Urinary bladder (tissue), 4 donors: ENCODE data around the gene ADGRD1. TPM values are rescaled to one million over a fixed set of nuclear protein-coding genes. Genes with fewer than 3 reads are reported as not detected.

Experiments
- DNase-seq: peaks from one replicate; pipeline ENCODE4 v3.0.0-alpha.2; 2015; ENCODE audit errors: extremely low spot score
- H3K27ac ChIP-seq: one replicate; pipeline ENCODE4 v1.5.1; 2013; ENCODE audit warnings: low read depth, mild to moderate bottlenecking, moderate library complexity
- H3K36me3 ChIP-seq: one replicate; pipeline ENCODE4 v1.6.1; 2013; ENCODE audit warnings: mild to moderate bottlenecking, moderate library complexity; ENCODE audit not compliant: insufficient read depth
- H3K4me1 ChIP-seq: one replicate; pipeline ENCODE4 v1.6.1; 2013; ENCODE audit warnings: mild to moderate bottlenecking, moderate library complexity; ENCODE audit not compliant: insufficient read depth
- H3K4me3 ChIP-seq: one replicate; pipeline ENCODE4 v1.5.1; 2013; ENCODE audit warnings: low read depth, low read length
- WGBS: extraction: QIAGEN DNeasy Blood & Tissue Kit; methylation state at CpG from one replicate; pipeline ENCODE4 v1.1.7; 2013; 5-methylcytosine and 5-hydroxymethylcytosine counted together
- polyA plus RNA-seq: library from polyadenylated mRNA; stranded (reverse); fragments of 200-250 nt; gene quantifications from one replicate; pipeline ENCODE4 v1.2.3, GENCODE V29; 2013
- total RNA-seq: library from RNA; depleted of rRNA; stranded (reverse); fragments of >200 nt; gene quantifications from one replicate; pipeline ENCODE4 v1.2.3, GENCODE V29; 2014
- donor health status: healthy with polysubstance abuse.
- donor health status: healthy.

ADGRD1 gene
- total and polyA plus RNA-seq, 2 donors, result 60.1 to 62.3 TPM

DNA sequence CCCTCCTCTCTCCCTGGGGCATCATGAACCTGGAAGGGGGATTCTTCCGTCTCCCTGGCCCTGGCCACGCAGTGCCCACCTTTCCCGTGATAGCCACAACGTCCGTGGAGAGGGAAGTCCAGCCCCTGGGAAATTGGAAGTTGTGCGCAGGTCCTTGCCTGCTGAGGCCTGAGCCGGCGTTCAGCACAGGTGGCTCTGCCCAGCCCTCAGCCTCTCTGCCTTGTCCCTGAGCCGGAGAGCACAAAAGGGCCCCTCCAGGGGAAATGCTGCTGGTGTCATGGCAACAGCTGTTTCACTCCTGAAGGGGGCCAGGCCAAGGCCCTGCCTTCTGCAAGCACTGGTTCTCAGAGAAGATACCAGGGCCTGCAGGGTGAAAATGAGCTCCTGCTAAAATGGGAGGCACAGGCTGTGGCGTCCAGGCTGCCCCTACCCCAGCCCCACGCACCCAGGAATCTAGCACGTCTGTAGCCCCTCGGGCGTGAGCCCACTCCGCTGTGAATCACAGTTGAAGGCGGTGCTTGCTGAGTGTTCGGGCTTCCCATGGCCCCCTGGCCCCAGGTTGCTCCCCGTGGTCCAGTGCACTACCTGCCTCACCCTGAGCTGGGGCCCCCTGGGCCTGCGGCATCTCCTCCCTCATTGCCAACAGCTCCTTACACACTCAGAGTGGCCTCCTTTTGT, 149.4 kb downstream of the ADGRD1 start:
- H3K36me3 ChIP-seq, result no peaks in the 10 kb centered on the region
- H3K27ac ChIP-seq, result no peak overlapping the region
- H3K4me3 ChIP-seq, result no peak overlapping the region
- WGBS, result 86% methylated on average over 19 of the region's 19 CpGs
- no peaks in the 10 kb centered on the region for H3K4me1 ChIP-seq
- no peak for DNase-seq

DNA sequence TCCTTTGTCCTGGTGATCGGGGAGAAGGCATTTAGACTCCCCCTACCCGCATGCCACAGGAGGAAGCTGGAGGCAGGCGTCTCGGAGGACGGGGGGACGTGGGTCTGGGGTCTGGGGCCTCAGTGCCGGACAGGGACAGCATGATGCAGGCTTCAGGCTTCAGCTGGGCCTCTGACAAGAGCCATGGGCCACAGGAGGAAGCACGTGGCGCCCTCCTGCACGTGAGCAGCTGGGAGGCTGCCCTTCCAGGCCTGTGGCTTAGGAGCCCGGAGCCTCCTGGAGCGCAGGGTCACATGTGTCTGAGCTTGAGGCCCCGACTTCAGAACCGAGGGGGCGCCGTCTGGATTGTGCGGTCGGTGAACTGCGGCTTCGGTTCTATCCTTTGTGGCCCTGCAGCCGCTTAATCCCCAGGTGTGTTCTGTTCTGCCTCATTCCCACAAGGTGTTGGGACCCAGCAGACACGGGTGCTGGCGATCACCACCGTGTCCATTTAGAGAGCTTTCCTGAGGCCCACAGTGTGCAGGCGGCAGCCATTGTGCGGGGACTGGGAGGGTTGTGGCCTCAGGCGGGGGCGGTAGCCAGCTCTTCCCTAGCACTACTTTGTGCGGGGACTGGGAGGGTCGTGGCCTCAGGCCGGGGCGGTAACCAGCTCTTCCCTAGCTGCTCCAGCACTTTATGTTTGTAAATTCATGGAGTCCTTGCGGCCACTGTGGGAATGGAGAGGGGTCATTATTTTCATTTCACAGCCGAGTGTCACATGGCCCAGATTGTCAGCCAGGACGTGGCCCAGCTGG, 150.2 kb downstream of the ADGRD1 start:
- 76% methylated on average over 35 of the region's 35 CpGs for WGBS
- no peak overlapping the region for H3K27ac ChIP-seq
- H3K4me1 ChIP-seq, result no peaks in the 10 kb centered on the region

DNA sequence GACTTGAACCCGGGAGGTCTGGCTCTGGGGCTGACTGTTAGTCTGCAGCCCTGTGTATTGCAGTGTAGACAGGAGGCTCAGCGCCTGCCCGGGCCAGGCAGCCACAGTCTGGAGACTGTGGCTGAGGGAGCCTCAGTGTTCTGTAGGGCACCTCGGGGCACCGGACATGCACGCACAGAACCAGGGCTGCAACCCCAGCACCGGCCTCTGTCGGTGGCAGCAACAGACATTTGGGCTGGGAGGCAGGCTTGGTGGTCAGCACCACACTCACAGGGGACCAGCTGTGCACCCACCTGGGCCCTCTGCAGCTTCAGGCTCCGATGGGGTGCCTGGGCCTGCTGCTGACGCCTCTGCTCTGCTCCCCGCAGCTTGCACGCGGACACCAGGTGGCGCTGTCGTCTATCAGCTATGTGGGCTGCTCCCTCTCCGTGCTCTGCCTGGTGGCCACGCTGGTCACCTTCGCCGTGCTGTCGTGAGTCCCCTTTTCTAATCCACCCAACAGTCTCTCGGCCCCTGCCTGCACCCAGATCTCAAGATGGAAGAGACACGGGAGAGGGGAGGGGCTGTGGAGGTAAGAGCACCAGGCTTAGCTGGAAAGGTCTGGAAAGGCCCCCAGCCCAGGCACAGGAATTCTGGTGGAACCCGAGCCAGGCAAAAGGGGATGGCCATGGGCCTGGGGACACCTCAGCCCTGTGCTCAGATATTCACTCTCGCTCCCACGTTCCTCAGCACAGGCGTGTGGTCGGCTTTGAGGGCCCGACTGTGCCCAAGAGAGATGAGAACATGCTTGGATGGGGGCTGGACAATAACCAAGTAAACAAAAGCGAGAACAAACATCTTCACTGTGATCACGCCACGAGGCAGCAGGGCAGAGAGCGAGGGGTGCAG, 151.0 kb downstream of the ADGRD1 start:
- Histone ChIP-seq H3K27ac (no peak overlapping the region), H3K4me1 (no peaks in the 10 kb centered on the region), H3K4me3 (no peak overlapping the region), H3K36me3 (no peaks in the 10 kb centered on the region)
- DNase-seq, result peak; percentile 48
- WGBS, result 34% methylated on average over 32 of the region's 32 CpGs

More for the DNA sequence above, 150.2 kb downstream of the ADGRD1 start:
- no peak for DNase-seq
- Histone ChIP-seq H3K4me3 (no peak overlapping the region), H3K36me3 (no peaks in the 10 kb centered on the region)

DNA sequence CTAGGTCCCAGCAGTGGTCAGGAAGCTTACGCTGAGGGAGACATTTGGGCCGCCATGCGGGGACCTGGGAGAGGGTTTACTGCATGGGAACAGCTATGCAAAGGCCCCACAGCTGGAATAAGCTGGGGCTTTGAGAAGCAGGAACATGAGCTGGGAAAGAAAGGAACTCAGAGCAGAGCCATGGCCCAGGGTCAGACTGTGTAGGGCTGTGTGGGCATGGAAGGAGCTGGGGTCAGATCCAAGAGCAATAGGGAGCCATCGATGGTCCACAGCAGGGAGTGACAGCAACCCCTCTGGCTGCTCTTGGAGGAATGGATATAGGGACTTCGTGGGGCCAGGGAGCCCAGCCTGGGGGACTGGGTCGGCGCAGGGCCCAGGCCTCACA, 151.6 kb downstream of the ADGRD1 start:
- no peak for DNase-seq
- no peaks in the 10 kb centered on the region for H3K36me3 ChIP-seq
- no peak overlapping the region for H3K4me3 ChIP-seq
- H3K4me1 ChIP-seq, result no peaks in the 10 kb centered on the region
- H3K27ac ChIP-seq, result no peak overlapping the region
- WGBS, result 92% methylated on average over 7 of the region's 7 CpGs

DNA sequence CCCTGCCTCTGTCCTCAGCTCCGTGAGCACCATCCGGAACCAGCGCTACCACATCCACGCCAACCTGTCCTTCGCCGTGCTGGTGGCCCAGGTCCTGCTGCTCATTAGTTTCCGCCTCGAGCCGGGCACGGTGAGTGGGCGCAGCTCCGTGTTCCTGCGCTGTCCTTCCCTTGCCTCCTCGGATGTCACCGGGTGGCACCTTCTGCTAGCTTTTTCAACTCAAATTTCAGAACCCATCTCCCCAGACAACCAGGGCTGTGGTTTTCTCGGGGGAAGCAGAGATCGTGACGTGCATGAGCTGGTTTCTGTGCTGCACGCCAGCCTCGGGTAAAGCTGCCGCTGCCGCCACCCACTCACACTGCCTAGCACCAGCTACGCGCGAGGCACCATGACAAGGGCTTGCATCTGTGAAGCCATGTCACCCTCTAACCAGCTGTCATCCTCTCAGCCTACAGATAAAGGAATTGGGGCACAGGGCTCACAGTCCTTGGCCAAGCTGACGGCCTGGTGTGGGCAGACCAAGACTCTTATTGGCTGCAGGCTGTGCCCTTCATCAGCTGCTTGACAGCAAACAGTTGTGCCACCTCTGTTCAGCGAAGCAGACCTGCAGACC, 152.1 kb downstream of the ADGRD1 start:
- no peak overlapping the region for H3K4me3 ChIP-seq
- no peak overlapping the region for H3K27ac ChIP-seq
- no peaks in the 10 kb centered on the region for H3K36me3 ChIP-seq
- DNase-seq, result no peak
- 91% methylated on average over 27 of the region's 27 CpGs for WGBS
- no peaks in the 10 kb centered on the region for H3K4me1 ChIP-seq

DNA sequence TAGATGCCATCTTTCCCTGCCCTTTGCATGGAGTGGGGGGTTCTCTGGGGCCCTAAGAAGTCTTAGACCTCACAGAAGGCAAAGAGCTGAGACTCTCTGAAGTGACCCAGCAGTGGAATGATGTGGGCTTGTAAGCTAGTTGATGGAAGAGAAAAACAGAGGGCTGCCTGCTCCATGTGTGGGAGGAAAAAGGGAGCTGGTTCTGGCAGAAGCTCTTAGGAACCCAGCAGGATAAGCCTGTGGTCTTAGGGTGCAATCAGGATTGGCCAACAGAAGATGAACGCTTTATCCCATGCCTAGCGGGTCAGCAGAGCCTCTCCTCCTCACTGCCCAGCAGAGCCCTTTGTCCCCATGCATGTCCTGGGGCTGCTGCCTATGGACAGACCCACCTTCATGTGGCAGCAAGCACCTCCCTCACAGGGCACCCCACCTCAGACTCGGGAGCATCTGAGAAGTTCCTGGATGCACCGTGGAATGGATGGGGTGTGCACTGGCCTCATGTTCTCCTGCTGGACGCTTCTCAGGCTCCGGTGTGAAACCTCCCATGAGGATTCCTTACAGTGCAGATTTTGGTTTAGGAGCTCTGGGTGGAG, 152.7 kb downstream of the ADGRD1 start:
- no peak for DNase-seq
- no peak overlapping the region for H3K27ac ChIP-seq
- no peaks in the 10 kb centered on the region for H3K4me1 ChIP-seq
- H3K4me3 ChIP-seq, result no peak overlapping the region
- H3K36me3 ChIP-seq, result no peaks in the 10 kb centered on the region
- 91% methylated on average over 6 of the region's 6 CpGs for WGBS

DNA sequence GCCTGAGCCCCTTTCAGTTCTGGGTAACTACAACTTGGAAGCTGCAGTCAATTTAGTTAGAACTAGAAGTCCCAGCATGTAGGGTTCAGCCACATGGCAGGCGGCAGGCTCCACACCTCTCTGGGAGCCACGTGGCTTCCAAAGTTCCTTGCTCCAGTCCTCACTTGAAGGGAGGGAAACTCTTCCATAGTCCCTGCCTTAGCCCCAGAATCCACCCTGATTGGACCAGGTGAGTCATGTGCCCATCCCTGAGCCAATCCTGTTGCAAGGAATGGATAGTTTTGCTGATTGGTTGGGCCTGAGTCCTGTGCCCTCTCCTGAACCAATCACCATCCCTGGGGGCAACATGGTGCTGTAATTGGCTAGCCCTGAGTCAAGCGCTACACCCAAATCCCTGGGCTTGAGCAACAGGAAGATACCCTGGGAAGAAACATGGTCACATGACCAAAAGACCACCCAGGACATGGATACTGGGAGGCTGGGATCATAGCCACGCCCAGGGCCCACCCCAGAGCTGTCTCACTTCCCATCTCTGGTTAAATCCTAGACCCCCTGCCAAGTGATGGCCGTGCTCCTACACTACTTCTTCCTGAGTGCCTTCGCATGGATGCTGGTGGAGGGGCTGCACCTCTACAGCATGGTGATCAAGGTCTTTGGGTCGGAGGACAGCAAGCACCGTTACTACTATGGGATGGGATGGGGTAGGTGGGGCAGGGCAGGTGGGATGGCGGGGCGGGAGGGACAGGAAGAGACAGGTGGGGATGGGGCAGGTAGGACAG, 154.7 kb downstream of the ADGRD1 start:
- Histone ChIP-seq H3K4me1 (no peaks in the 10 kb centered on the region), H3K4me3 (no peak overlapping the region), H3K27ac (no peak overlapping the region), H3K36me3 (no peaks in the 10 kb centered on the region)
- no peak for DNase-seq
- 95% methylated on average over 10 of the region's 10 CpGs for WGBS

DNA sequence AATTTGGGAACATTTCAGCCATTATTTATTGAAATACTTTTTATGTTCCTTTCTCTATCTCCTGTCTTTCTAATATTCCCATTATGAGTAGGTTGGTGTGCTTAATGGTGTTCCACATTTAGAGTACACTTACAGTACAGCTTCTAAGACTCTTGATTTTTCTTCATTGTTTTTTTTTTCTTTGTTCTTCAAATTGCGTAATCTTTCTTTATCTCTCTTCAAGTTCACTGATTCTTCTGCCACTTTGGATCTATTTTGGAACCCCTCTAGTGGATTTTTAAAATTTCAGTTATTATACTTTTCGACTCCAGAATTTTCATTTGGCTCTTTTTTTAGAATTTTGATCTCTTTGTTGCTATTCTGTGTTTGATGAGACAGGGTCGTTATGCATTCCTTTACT, 157.7 kb downstream of the ADGRD1 start:
- Histone ChIP-seq H3K27ac (no peak overlapping the region), H3K4me1 (no peaks in the 10 kb centered on the region), H3K36me3 (no peaks in the 10 kb centered on the region), H3K4me3 (no peak overlapping the region)
- 94% methylated on average over 3 of the region's 3 CpGs for WGBS
- DNase-seq, result no peak

DNA sequence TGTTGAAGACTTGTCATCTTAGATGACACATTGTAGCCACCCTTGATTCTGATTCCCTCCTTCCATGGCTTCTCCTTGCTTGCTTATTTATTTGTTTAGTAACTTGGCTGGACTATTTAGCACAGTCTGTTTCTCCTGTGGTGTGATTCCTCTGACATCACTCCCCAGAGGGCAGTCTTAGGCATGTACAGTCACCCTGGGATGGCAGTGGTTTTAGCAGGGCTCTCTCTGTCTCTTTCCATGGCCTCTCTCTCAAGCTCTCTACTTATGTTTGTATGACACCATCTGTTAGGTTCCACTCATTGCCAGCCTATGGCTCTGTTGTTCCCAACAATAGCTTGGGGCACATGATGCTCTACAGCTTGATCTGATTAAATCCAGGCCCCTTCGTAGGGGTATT, 158.3 kb downstream of the ADGRD1 start:
- 68% methylated on average over 1 of the region's 1 CpG for WGBS
- no peaks in the 10 kb centered on the region for H3K4me1 ChIP-seq
- H3K36me3 ChIP-seq, result no peaks in the 10 kb centered on the region
- no peak for DNase-seq
- H3K27ac ChIP-seq, result no peak overlapping the region
- H3K4me3 ChIP-seq, result no peak overlapping the region

DNA sequence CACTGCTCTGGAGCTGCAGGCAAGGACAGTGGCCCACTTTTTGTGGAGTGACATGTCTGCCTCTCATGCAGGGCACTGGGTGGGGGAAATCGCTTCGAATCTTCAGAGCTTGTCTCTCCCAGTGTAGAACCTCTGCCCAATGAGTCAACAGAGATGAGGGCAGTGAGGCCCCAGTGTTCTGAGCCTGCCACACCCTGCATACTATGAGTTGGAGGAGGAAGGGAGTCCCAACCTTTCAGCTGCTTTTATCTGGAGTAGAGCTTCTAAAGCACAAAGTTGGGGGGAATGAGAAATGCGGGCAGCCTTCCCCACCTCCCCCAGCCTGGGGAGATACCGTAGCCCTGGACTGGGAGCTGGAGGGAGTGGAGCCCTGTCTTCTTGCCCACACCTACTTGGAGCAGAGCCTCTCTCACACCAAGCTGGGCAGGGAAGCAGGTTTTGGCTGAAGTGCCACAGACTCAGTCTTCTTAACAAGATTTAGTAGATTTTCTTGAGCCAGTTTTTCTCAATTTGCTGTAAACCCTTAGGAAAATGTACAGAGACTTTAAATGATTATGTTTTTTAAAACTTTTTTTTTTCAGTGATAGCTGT, 159.1 kb downstream of the ADGRD1 start:
- no peak for DNase-seq
- 66% methylated on average over 4 of the region's 4 CpGs for WGBS
- H3K4me1 ChIP-seq, result no peaks in the 10 kb centered on the region

DNA sequence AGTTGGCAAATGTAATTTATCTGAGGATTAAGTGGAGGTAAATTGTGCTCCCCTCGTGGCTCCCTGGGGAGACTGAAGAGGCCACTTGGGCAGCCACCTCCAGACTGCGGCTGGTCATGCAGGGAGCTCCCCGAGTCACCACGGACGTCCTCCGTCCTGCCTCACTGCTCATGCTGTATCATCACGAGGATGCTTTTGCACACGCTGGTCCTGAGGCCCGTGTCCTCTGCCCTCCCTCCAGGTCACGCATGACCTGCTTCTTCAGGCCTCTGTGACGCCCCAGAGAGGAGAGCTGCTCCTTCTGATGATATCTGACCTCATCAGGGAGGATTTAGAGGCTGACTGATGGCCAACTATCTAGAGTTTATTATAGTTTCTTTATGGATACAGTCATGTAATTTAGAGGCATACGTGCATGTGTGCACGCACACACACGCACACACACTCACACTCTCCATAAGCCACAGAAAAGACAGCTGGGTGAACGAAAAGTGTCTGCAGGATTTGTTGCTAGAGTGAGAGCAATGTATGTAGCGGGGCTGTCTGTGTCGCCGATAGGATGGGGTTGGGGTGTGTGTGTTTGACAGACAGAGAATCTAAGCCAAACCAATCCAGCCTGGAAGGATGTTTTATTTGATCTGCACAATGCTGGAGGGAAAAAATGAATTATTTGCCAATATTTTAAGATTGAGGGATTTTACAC, 160.0 kb downstream of the ADGRD1 start:
- Histone ChIP-seq H3K4me3 (no peak overlapping the region), H3K36me3 (no peaks in the 10 kb centered on the region), H3K4me1 (no peaks in the 10 kb centered on the region), H3K27ac (no peak overlapping the region)
- 69% methylated on average over 18 of the region's 18 CpGs for whole genome bisulfite sequencing
- no peak for DNase-seq

More for the DNA sequence above, 159.1 kb downstream of the ADGRD1 start:
- Histone ChIP-seq H3K36me3 (no peaks in the 10 kb centered on the region), H3K27ac (no peak overlapping the region), H3K4me3 (no peak overlapping the region)

DNA sequence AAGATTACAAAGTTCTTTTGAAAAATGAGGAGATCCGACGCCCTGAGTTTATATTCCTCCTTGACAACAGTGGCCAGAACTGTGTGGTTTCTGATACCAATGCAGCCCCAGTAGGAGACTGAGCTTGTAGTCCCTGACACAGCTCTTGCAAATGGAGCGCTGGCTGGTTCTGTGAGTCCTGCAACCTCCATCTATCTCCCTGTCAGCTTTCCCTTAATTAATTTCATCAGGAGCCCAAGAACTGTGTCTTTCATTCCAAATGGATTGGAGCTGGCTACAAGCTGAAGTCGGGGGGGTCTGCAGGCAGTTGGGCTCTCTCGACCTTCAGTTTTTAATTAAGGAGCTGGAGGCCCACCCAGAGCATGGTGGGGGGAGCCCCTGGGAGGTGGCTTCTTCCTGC, 160.6 kb downstream of the ADGRD1 start:
- no peak overlapping the region for H3K4me3 ChIP-seq
- H3K27ac ChIP-seq, result no peak overlapping the region
- no peaks in the 10 kb centered on the region for H3K36me3 ChIP-seq
- DNase-seq, result no peak
- no peaks in the 10 kb centered on the region for H3K4me1 ChIP-seq
- 79% methylated on average over 5 of the region's 5 CpGs for WGBS
